Transverse colon (tissue), 4 donors: Measurements from ENCODE around the gene STAB2. TPM values are rescaled to one million over a fixed set of nuclear protein-coding genes. Genes with fewer than 3 reads are reported as not detected.

ENCODE experiments used
- DNase-seq: peaks from one replicate; pipeline ENCODE4 v3.0.0-alpha.2; 2019
- H3K27ac ChIP-seq, 4 donors: fragments of 200-600 bp; sonication (generic); 2 replicates each; pipeline ENCODE4 v1.5.1; 2016 to 2018; ENCODE audit warnings: inconsistent platforms in 4 of 4
- H3K27me3 ChIP-seq: fragments of 200-600 bp; sonication (generic); 2 replicates; pipeline ENCODE4 v1.5.1; 2017; ENCODE audit warnings: inconsistent platforms
- H3K36me3 ChIP-seq, 4 donors: fragments of 200-600 bp; sonication (generic); 2 replicates each; pipeline ENCODE4 v1.5.1; 2017 to 2019; ENCODE audit warnings: inconsistent platforms in 4 of 4
- H3K4me1 ChIP-seq, 4 donors: fragments of 200-600 bp; sonication (generic); 2 replicates each; pipeline ENCODE4 v1.5.1; 2017 to 2020; ENCODE audit warnings: inconsistent platforms in 4 of 4
- H3K4me3 ChIP-seq, 4 donors: fragments of 200-600 bp; sonication (generic); 1 replicate in 1 of 4; 2 replicates in 3 of 4; pipeline versions ENCODE4 v1.5.1 to v1.6.1; 2017 to 2019; ENCODE audit warnings: inconsistent platforms in 4 of 4
- H3K9me3 ChIP-seq, 2 donors: fragments of 200-600 bp; sonication (generic); 2 replicates each; pipeline ENCODE4 v1.5.1; 2017 to 2019; ENCODE audit warnings: inconsistent platforms in 2 of 2
- EP300 ChIP-seq: sonication (generic); formaldehyde crosslinking; IDR thresholded peaks from one replicate; pipeline ENCODE4 v1.6.1; 2017; ENCODE audit warnings: antibody characterized with exemption, low read depth
- POLR2A ChIP-seq: fragments of 450-650 bp; IDR thresholded peaks from one replicate; pipeline ENCODE4 v1.6.1; 2016; ENCODE audit warnings: antibody characterized with exemption, mild to moderate bottlenecking, moderate library complexity
- POLR2AphosphoS5 ChIP-seq, 3 donors: sonication (generic); formaldehyde crosslinking; IDR thresholded peaks; one replicate each; pipeline ENCODE4 v1.6.1; 2016; ENCODE audit warnings: antibody characterized with exemption in 3 of 3
- WGBS, 2 donors: methylation state at CpG; one replicate each; pipeline ENCODE4 v1.1.5; 2018; ENCODE audit warnings: low coverage in 1 of 2; 5-methylcytosine and 5-hydroxymethylcytosine counted together
- in situ Hi-C, 4 donors: fragments of 200-750 bp; cut with MboI; loops; one replicate each; pipeline versions ENCODE4 v1.15.0 to v1.15.1; 2017; ENCODE audit warnings: low sequenced_read_pairs in 3 of 4, low pct_ligation_motif_present in 1 of 4, low pct_unique_long_range_greater_than_20kb in 1 of 4
- intact Hi-C: fragments of 100-400 bp; cut with DNase I; formaldehyde crosslinking; loops from one replicate; pipeline ENCODE4 v1.15.1; 2023; ENCODE audit warnings: low total_unique reads
- total RNA-seq, 4 donors: library from RNA; depleted of rRNA; stranded (reverse); fragments of >200 nt; gene quantifications; one replicate each; pipeline ENCODE4 v1.1.0, GENCODE V29; 2016
- TF ChIP-seq, protein P1 (sequence below), 5 experiments: fragments of 200-600 bp in 3 of 5; fragments of 450-650 bp in 2 of 5; sonication (generic) in 3 of 5; IDR thresholded peaks; 1 replicate in 2 of 5; 2 replicates in 3 of 5; pipeline ENCODE4 v1.5.1; 2016 to 2017; ENCODE audit warnings: antibody characterized with exemption in 5 of 5, inconsistent platforms in 3 of 5, mild to moderate bottlenecking in 2 of 5, moderate library complexity in 1 of 5

The STAB2 gene
- total RNA-seq, 4 donors from 2014 or later: 0.48 to 1.9 (median 1.1) TPM; not detected in 1

DNA sequence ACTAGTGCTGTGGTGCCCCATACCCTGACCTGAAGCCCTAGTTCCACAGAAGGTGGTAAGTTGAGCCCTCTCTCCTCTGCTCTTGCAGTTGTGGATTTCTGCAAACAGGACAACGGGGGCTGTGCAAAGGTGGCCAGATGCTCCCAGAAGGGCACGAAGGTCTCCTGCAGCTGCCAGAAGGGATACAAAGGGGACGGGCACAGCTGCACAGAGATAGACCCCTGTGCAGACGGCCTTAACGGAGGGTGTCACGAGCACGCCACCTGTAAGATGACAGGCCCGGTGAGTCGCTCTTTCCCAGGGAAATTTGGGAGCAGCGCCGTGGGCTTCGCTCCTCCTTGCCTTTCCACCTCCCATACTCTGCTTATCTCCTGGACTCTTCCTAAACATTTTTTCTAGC lies 161.8 kb downstream of the STAB2 start:
- TF ChIP-seq, protein P1, sequence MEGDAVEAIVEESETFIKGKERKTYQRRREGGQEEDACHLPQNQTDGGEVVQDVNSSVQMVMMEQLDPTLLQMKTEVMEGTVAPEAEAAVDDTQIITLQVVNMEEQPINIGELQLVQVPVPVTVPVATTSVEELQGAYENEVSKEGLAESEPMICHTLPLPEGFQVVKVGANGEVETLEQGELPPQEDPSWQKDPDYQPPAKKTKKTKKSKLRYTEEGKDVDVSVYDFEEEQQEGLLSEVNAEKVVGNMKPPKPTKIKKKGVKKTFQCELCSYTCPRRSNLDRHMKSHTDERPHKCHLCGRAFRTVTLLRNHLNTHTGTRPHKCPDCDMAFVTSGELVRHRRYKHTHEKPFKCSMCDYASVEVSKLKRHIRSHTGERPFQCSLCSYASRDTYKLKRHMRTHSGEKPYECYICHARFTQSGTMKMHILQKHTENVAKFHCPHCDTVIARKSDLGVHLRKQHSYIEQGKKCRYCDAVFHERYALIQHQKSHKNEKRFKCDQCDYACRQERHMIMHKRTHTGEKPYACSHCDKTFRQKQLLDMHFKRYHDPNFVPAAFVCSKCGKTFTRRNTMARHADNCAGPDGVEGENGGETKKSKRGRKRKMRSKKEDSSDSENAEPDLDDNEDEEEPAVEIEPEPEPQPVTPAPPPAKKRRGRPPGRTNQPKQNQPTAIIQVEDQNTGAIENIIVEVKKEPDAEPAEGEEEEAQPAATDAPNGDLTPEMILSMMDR (IDR thresholded peaks at IDR 0.05): no peak
- TF ChIP-seq POLR2A: no peak
- TF ChIP-seq POLR2AphosphoS5 (IDR thresholded peaks at IDR 0.05): no peak
- TF ChIP-seq EP300: no peak
- Histone ChIP-seq H3K27ac (no peak overlapping the region), H3K27me3 (no peaks in the 10 kb centered on the region), H3K9me3 (no peaks in the 10 kb centered on the region), H3K4me3 (no peak overlapping the region), H3K36me3 (no peaks in the 10 kb centered on the region), H3K4me1 (no peaks in the 10 kb centered on the region)
- WGBS, 2 donors: 87% methylated on average over 12 of the region's 12 CpGs; no CpG with 5 or more reads in 1 of the 2 donors
- no peak for DNase-seq
- in situ Hi-C loops (no loop called here), intact Hi-C loops (no loop called here)

DNA sequence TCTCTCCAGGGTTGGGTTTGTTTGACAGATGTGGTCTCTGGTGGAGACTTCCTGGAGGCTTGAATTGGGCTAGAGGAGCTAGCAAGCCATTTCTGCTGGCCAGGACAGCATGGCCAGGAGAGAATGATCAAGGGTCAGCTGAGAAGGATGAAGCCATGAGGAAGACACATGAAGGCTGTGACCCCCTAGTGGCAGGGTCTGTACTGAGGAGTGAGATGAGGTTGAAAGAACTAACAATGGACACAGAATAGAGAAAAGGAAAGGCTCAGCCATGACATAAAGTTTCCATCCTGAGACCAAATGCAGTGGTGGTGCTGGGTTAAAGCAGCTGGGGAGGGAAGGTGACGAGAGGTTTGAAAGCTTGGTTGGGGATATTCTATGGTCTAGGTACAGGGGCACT lies 164.1 kb downstream of the STAB2 start:
- H3K4me1 ChIP-seq: no peaks in the 10 kb centered on the region
- 63 to 93% methylated on average over 1 of the region's 1 CpG for WGBS, 2 donors

DNA sequence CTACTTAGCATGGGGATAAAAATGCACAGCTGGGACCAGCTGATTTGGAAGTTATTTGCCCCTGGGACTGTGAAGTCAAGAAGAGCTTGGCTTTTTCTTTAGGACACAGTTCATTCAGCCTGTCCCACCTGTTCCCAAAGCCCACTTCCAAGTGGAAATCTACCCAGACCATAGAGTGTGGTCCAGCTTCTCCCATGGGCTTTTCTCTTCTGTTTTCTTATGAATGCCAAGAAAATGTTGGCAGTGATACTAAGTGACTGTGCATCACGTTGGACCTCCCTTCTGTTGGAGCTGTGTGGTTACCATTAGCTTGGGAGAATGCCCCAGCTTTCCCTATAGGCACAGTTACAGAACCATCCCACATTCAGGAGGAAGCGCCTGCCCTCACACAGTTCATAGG lies 164.5 kb downstream of the STAB2 start:
- DNase-seq: no peak
- no peak overlapping the region for H3K27ac ChIP-seq
- no peaks in the 10 kb centered on the region for H3K27me3 ChIP-seq
- TF ChIP-seq EP300: no peak
- no peak for TF ChIP-seq POLR2A
- no peak for TF ChIP-seq POLR2AphosphoS5 (IDR thresholded peaks at IDR 0.05)
- TF ChIP-seq, protein P1 (IDR thresholded peaks at IDR 0.05): no peak
- intact Hi-C loops: no loop called here
- WGBS, 2 donors: 50 to 63% methylated on average over 1 to 2 of the region's 2 CpGs
- no peaks in the 10 kb centered on the region for H3K36me3 ChIP-seq
- H3K4me3 ChIP-seq: no peak overlapping the region
- H3K4me1 ChIP-seq: no peaks in the 10 kb centered on the region
- no peaks in the 10 kb centered on the region for H3K9me3 ChIP-seq
- in situ Hi-C loops: no loop called here

More for the DNA sequence above, 164.1 kb downstream of the STAB2 start:
- no peaks in the 10 kb centered on the region for H3K9me3 ChIP-seq
- H3K27ac ChIP-seq: no peak overlapping the region
- TF ChIP-seq POLR2AphosphoS5 (IDR thresholded peaks at IDR 0.05) (no peak), POLR2A (no peak), EP300 (no peak)
- TF ChIP-seq, protein P1 (IDR thresholded peaks at IDR 0.05): peak in 1 of 5 experiments; percentile 5
- in situ Hi-C loops (no loop called here), intact Hi-C loops (no loop called here)
- no peaks in the 10 kb centered on the region for H3K36me3 ChIP-seq
- H3K27me3 ChIP-seq: no peaks in the 10 kb centered on the region
- H3K4me3 ChIP-seq: no peak overlapping the region
- no peak for DNase-seq

DNA sequence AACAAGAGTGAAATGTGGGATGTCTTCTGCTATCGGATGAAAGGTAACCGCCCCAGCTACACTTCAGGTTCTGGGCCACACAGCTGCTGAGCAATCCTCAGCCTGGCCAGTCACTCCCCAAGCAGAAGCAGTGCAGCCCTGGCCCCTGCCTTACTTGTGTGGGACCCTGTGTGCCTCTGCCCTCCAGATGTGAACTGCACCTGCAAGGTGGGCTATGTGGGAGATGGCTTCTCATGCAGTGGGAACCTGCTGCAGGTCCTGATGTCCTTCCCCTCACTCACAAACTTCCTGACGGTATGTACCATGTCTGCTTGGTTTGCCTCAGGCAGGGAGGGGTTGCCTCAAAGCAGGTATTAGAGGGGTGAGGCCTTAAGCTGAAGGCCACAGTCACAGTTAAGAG lies 168.4 kb downstream of the STAB2 start:
- in situ Hi-C loops: no loop called here
- Histone ChIP-seq H3K27ac (no peak overlapping the region), H3K27me3 (no peaks in the 10 kb centered on the region), H3K9me3 (no peaks in the 10 kb centered on the region), H3K4me1 (no peaks in the 10 kb centered on the region), H3K36me3 (no peaks in the 10 kb centered on the region), H3K4me3 (no peak overlapping the region)
- TF ChIP-seq EP300 (no peak), POLR2AphosphoS5 (IDR thresholded peaks at IDR 0.05) (no peak), POLR2A (no peak)
- TF ChIP-seq, protein P1 (IDR thresholded peaks at IDR 0.05): no peak
- DNase-seq: no peak
- WGBS, 2 donors: 67% methylated on average over 3 of the region's 3 CpGs; no CpG with 5 or more reads in 1 of the 2 donors
- intact Hi-C loops: no loop called here
